ENCODE results near the gene NOL7.

The NOL7 gene

GRCh38 chr6:13604135-13604534, 11.0 kb upstream of the NOL7 start:
- Histone ChIP-seq H3K4me1 (ENCODE audit: insufficient read depth, low read length) (no peaks in the 10 kb centered on the region), H3K9me3 (ENCODE audit: insufficient read depth, low read depth, low read length) (no peaks in the 10 kb centered on the region), H3K4me3 (ENCODE audit: low read length) (no peak overlapping the region), H3K9ac (ENCODE audit: low read depth, low read length) (no peak overlapping the region), H3K27ac (ENCODE audit: low read length) (no peak overlapping the region), H3K36me3 (ENCODE audit: insufficient read depth, low read depth, low read length) (peaks cover 25% of the 10 kb centered on the region), H3K27me3 (ENCODE audit: insufficient read depth, low read length) (no peaks in the 10 kb centered on the region)

- no peak overlapping the region for H3K27ac ChIP-seq (ENCODE audit: low read length)
- H3K9ac ChIP-seq (ENCODE audit: low read depth, low read length) = no peak overlapping the region
- no peaks in the 10 kb centered on the region for H3K4me1 ChIP-seq (ENCODE audit: insufficient read depth, low read length)
- H3K9me3 ChIP-seq (ENCODE audit: insufficient read depth, low read depth, low read length) = no peaks in the 10 kb centered on the region
- peaks cover 25% of the 10 kb centered on the region for H3K36me3 ChIP-seq (ENCODE audit: insufficient read depth, low read depth, low read length)
- H3K4me3 ChIP-seq (ENCODE audit: low read length) = no peak overlapping the region
- no peaks in the 10 kb centered on the region for H3K27me3 ChIP-seq (ENCODE audit: insufficient read depth, low read length)
Measured at GRCh38 chr6:13604546-13605416, 10.4 kb upstream of the NOL7 start.

- Histone ChIP-seq H3K36me3 (ENCODE audit: insufficient read depth, low read depth, low read length) (peaks cover 25% of the 10 kb centered on the region), H3K4me1 (ENCODE audit: insufficient read depth, low read length) (no peaks in the 10 kb centered on the region), H3K4me3 (ENCODE audit: low read length) (no peak overlapping the region), H3K9me3 (ENCODE audit: insufficient read depth, low read depth, low read length) (no peaks in the 10 kb centered on the region), H3K9ac (ENCODE audit: low read depth, low read length) (no peak overlapping the region), H3K27ac (ENCODE audit: low read length) (no peak overlapping the region), H3K27me3 (ENCODE audit: insufficient read depth, low read length) (no peaks in the 10 kb centered on the region)
Measured at GRCh38 chr6:13605634-13606033, 9.5 kb upstream of the NOL7 start.

- no peak overlapping the region for H3K27ac ChIP-seq (ENCODE audit: low read length)
- no peak overlapping the region for H3K4me3 ChIP-seq (ENCODE audit: low read length)
- H3K4me1 ChIP-seq (ENCODE audit: insufficient read depth, low read length) = peaks cover 8% of the 10 kb centered on the region; the same call in 1 of the 2 replicates
- no peak overlapping the region for H3K9ac ChIP-seq (ENCODE audit: low read depth, low read length)
- H3K9me3 ChIP-seq (ENCODE audit: insufficient read depth, low read depth, low read length) = no peaks in the 10 kb centered on the region
- peaks cover 5% of the 10 kb centered on the region; the same call in 1 of the 2 replicates for H3K36me3 ChIP-seq (ENCODE audit: insufficient read depth, low read depth, low read length)
- H3K27me3 ChIP-seq (ENCODE audit: insufficient read depth, low read length) = no peaks in the 10 kb centered on the region
Measured at GRCh38 chr6:13611715-13612114, 3.4 kb upstream of the NOL7 start.

GRCh38 chr6:13613029-13613594, 2.0 kb upstream of the NOL7 start:
- Histone ChIP-seq H3K4me1 (ENCODE audit: insufficient read depth, low read length) (peaks cover 8% of the 10 kb centered on the region; the same call in 1 of the 2 replicates), H3K9me3 (ENCODE audit: insufficient read depth, low read depth, low read length) (no peaks in the 10 kb centered on the region), H3K4me3 (ENCODE audit: low read length) (no peak overlapping the region), H3K27ac (ENCODE audit: low read length) (no peak overlapping the region), H3K27me3 (ENCODE audit: insufficient read depth, low read length) (no peaks in the 10 kb centered on the region), H3K36me3 (ENCODE audit: insufficient read depth, low read depth, low read length) (peaks cover 18% of the 10 kb centered on the region), H3K9ac (ENCODE audit: low read depth, low read length) (no peak overlapping the region)

- no peaks in the 10 kb centered on the region for H3K27me3 ChIP-seq (ENCODE audit: insufficient read depth, low read length)
- H3K4me3 ChIP-seq (ENCODE audit: low read length) = peak overlapping the region; percentile 99
- H3K4me1 ChIP-seq (ENCODE audit: insufficient read depth, low read length) = peaks cover 8% of the 10 kb centered on the region; the same call in 1 of the 2 replicates
- H3K27ac ChIP-seq (ENCODE audit: low read length) = peak overlapping the region; percentile 9
- H3K9ac ChIP-seq (ENCODE audit: low read depth, low read length) = peak overlapping the region; percentile 95
- H3K9me3 ChIP-seq (ENCODE audit: insufficient read depth, low read depth, low read length) = no peaks in the 10 kb centered on the region
- H3K36me3 ChIP-seq (ENCODE audit: insufficient read depth, low read depth, low read length) = peaks cover 28% of the 10 kb centered on the region
Measured at GRCh38 chr6:13614126-13614925, 809 bp upstream of the NOL7 start.

GRCh38 chr6:13615792-13616120, 621 bp downstream of the NOL7 start:
- Histone ChIP-seq H3K9ac (ENCODE audit: low read depth, low read length) (peak overlapping the region; percentile 95), H3K4me1 (ENCODE audit: insufficient read depth, low read length) (peaks cover 8% of the 10 kb centered on the region; the same call in 1 of the 2 replicates), H3K4me3 (ENCODE audit: low read length) (peak overlapping the region; percentile 99), H3K27me3 (ENCODE audit: insufficient read depth, low read length) (no peaks in the 10 kb centered on the region), H3K9me3 (ENCODE audit: insufficient read depth, low read depth, low read length) (no peaks in the 10 kb centered on the region), H3K36me3 (ENCODE audit: insufficient read depth, low read depth, low read length) (peaks cover 42% of the 10 kb centered on the region), H3K27ac (ENCODE audit: low read length) (no peak overlapping the region)

GRCh38 chr6:13617066-13617465, 1.9 kb downstream of the NOL7 start:
- Histone ChIP-seq H3K4me3 (ENCODE audit: low read length) (peak overlapping the region; percentile 99; the same call in 1 of the 2 replicates), H3K9me3 (ENCODE audit: insufficient read depth, low read depth, low read length) (no peaks in the 10 kb centered on the region), H3K36me3 (ENCODE audit: insufficient read depth, low read depth, low read length) (peaks cover 56% of the 10 kb centered on the region), H3K4me1 (ENCODE audit: insufficient read depth, low read length) (peaks cover 8% of the 10 kb centered on the region; the same call in 1 of the 2 replicates), H3K9ac (ENCODE audit: low read depth, low read length) (no peak overlapping the region), H3K27ac (ENCODE audit: low read length) (no peak overlapping the region), H3K27me3 (ENCODE audit: insufficient read depth, low read length) (no peaks in the 10 kb centered on the region)

GRCh38 chr6:13624871-13625288, 9.7 kb downstream of the NOL7 start:
- H3K36me3 ChIP-seq (ENCODE audit: insufficient read depth, low read depth, low read length) = peaks cover 83% of the 10 kb centered on the region

GRCh38 chr6:13629459-13630116, 14.5 kb downstream of the NOL7 start:
- Histone ChIP-seq H3K4me3 (ENCODE audit: low read length) (no peak overlapping the region), H3K27me3 (ENCODE audit: insufficient read depth, low read length) (no peaks in the 10 kb centered on the region), H3K27ac (ENCODE audit: low read length) (no peak overlapping the region), H3K36me3 (ENCODE audit: insufficient read depth, low read depth, low read length) (peaks cover 59% of the 10 kb centered on the region), H3K4me1 (ENCODE audit: insufficient read depth, low read length) (no peaks in the 10 kb centered on the region), H3K9ac (ENCODE audit: low read depth, low read length) (no peak overlapping the region), H3K9me3 (ENCODE audit: insufficient read depth, low read depth, low read length) (no peaks in the 10 kb centered on the region)

More at GRCh38 chr6:13624871-13625288, 9.7 kb downstream of the NOL7 start:
- no peaks in the 10 kb centered on the region for H3K27me3 ChIP-seq (ENCODE audit: insufficient read depth, low read length)
- no peak overlapping the region for H3K9ac ChIP-seq (ENCODE audit: low read depth, low read length)
- no peaks in the 10 kb centered on the region for H3K9me3 ChIP-seq (ENCODE audit: insufficient read depth, low read depth, low read length)
- no peaks in the 10 kb centered on the region for H3K4me1 ChIP-seq (ENCODE audit: insufficient read depth, low read length)
- H3K4me3 ChIP-seq (ENCODE audit: low read length) = no peak overlapping the region
- no peak overlapping the region for H3K27ac ChIP-seq (ENCODE audit: low read length)

- H3K27ac ChIP-seq (ENCODE audit: low read length) = no peak overlapping the region
- H3K4me1 ChIP-seq (ENCODE audit: insufficient read depth, low read length) = no peaks in the 10 kb centered on the region
- no peaks in the 10 kb centered on the region for H3K9me3 ChIP-seq (ENCODE audit: insufficient read depth, low read depth, low read length)
- H3K9ac ChIP-seq (ENCODE audit: low read depth, low read length) = no peak overlapping the region
- H3K4me3 ChIP-seq (ENCODE audit: low read length) = no peak overlapping the region
- no peaks in the 10 kb centered on the region for H3K27me3 ChIP-seq (ENCODE audit: insufficient read depth, low read length)
- peaks cover 56% of the 10 kb centered on the region for H3K36me3 ChIP-seq (ENCODE audit: insufficient read depth, low read depth, low read length)
Measured at GRCh38 chr6:13630499-13630898, 15.4 kb downstream of the NOL7 start.
